Measurements from ENCODE around the gene QKI.
"Not testable (repeated sequence)": the region's sequence is repeated elsewhere in the genome, so short reads cannot be mapped to it uniquely, and the experiment has no call there.

QKI gene
- total RNA-seq = 178 to 710 (median 551) reads per million in 17 experiments

DNA sequence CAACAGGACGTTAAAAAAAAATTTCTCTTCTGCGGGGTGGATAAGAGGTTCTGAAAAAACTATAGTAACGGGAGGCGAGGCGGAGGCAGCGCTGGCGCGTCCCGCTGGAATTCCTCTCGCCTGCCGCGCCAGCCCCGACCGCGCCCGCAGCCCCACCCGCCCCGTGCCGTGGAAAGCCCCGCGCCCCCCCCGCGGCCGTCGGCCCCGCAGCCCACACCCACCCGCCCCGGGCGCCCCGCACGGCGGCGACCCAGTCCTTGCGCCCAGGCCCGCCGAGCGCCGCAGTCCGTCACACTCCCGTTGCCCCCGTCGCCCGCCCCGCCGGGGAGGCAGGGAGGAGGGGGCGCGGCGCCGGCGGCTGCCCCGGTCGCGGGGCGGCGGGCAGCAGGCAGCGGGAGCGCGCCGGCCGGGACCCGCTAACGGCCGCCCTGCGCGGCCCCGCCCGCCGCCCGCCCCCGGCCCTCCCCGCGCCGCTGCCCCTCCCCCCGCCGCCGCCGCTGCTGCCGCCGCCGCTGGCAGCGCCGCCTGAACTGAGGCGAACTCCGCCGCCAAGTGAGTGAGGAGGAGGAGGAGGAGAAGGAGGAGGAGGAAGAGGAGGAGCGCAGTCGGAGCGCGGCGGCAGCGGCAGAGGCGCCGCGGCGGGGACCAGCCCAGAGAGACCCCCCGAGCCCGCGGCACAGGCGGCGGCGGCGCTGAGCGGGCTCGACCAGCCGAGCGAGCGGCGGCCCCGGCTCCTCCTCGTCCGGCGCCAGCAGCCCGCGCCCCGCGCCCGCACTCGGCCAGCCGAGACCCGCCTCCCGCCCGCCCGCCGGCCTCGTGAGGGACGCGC lies at the start of gene QKI:
Gene QKI, plus strand, starts transcription at position 602 of the 829 bp plus-strand sequence. CDS start 476 bp downstream, outside the sequence.
- DNase-seq = peak; percentile 86 to 95 (median 92)

DNA sequence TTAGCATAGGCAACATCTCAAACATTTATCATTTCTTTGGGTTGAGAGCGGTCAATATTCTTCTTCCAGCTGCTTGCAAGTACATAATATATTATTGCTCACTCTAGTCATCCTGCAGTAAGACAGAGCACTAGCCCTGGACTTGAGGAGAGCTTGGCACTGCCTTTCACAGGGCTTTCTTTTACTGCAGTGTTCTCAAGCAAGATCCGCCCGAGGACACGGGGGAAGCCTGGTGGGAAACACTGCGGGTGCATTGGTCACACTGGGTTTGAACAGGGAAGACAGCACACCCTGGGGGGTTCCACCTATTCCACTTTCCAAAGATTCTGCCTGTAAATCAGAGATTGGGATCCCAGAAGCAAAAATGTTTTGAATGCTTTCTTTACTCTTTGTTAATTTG lies 48.2 kb upstream of the QKI start:
- DNase-seq = no peak

- DNase-seq = no peak
These were observed 46.9 kb upstream of the QKI start for GRCh38 chr6:163367497-163368183.

DNA sequence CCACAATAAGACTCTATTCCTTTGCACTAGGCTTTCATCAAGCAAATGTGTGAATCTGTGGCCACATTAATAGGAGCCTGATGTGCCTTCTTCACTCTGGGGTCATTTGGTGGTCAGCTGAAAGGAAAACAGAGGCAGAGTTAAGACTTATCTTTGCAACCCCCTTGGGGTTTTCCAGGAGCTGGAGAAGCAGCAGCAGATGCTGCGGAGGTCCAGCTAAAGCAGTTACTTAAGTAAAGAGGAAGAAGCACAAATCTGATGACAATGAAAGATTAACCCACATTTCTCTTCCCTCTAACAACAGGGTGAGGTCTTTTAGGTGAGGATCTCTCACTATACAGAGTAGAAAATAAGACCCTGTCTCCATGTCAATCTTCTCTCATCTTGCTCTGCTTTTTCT lies 45.4 kb upstream of the QKI start:
- DNase-seq = peak; percentile 52 to 72 (median 64)

DNA sequence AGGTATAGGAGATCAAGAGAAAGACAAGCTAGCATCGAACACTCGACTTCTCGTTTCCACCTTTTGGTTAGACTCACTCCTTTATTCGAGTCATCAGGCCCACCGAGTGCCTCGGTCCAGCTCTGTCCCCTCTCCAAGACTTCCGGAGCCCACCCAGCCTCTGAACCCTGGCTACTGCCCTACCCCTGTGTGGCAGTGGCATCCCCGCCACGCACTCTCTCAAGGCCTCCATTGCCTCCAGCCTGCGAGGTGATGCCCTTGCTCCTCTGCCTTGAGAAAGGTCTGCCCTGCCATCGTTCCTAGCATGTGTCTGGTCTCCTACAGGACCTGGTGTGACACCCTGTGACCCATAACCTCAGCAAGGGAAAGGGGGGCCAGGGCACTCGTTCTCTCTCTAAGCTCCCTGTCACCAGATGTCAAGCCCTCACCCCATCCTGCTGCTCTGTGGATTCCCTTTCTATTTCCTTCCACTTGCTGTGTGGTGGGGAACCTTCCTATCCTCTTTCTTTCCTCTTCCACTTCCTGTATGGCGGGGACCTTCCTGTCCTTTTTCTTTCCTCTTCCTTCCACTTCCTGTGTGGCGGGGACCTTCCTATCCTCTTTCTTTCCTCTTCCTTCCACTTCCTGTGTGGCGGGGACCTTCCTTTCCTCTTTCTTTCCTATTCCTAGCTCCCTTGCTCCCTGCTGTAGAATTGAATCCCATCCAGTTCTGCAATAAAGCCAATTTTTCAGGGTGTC lies 44.7 kb upstream of the QKI start:
- DNase-seq = no peak

GRCh38 chr6:163370464-163371117 lies 43.9 kb upstream of the QKI start:
- peak in 1 of 4 experiments; percentile 36 for DNase-seq

GRCh38 chr6:163371129-163371528 lies 43.4 kb upstream of the QKI start:
- no peak for DNase-seq

DNA sequence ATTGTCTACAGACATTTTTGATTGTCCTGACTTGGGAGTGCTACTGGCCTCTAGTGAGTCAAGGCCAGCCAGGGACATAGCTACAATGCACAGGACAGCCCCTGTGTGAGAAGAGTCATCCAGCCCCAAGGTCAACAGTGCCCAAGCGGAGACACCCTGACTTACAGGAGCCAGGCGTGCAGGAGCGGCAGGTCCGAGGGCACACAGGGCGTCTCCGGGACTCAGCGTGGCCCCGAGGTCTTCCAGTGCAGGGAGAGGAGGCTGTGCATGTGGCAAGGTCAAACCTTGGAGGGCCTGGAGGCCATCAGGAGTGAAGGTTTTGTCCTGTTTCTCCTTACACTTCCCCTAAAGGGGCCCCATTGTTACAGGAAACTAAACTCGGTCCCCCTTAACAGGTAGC lies 41.3 kb upstream of the QKI start:
- DNase-seq = no peak

GRCh38 chr6:163375361-163375760 lies 39.2 kb upstream of the QKI start:
- no peak for DNase-seq

DNA sequence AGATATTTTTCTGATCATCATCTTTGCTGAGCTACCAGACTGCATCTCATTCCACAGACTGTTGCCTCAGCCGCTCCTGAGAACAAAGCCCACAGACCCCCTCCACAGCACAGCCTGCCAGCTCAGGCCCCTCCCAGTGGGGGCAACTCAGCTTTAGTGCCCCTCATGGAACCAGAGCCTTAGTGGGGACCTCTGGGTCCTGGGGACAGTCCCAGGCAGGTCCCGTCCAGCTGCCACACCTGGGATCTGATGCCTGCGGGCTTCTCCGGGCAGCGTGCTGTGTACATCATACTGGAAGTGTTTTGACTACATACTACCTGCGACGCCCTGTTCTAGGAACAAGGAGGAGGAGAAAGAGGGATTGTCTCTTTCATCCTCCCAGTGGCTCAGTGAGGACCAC lies 38.3 kb upstream of the QKI start:
- no peak for DNase-seq

- DNase-seq = no peak
These were observed 37.0 kb upstream of the QKI start for GRCh38 chr6:163377561-163377960.

- no peak for DNase-seq
These were observed 34.3 kb upstream of the QKI start for GRCh38 chr6:163380216-163380615.

DNA sequence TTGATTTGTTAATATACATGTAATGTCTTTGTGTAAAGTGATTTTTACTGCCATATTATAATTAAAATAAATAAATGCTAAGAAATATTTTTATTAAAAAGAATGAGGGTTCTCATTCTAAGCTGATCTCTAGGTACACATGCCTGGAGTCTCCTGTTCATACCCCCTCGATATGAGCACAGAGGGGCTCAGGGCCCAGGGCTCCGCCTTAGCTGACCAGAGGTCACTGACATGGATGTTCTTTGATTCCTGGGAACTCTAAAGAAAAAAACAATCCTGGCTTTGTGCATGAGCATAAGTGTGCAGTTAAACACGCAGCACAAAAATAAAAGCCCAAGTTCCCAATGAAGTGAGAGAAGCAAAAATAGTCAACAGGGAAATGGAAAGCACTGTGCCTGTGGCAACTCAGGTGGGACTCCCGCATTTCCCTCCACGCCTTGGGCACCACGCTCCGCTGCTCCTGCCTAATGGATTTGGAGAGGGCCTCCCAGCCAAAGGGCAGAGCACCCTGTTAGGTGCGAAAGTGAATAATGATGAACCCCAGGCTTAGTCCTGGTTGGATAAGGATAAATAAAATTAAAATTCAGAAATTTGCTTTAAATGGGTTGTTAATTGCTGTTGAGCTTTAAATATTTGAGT lies 33.3 kb upstream of the QKI start:
- DNase-seq = no peak

- not testable (repeated sequence) for DNase-seq
These were observed 31.1 kb upstream of the QKI start for GRCh38 chr6:163383396-163383795.

GRCh38 chr6:163383912-163384311 lies 30.6 kb upstream of the QKI start:
- no peak for DNase-seq

DNA sequence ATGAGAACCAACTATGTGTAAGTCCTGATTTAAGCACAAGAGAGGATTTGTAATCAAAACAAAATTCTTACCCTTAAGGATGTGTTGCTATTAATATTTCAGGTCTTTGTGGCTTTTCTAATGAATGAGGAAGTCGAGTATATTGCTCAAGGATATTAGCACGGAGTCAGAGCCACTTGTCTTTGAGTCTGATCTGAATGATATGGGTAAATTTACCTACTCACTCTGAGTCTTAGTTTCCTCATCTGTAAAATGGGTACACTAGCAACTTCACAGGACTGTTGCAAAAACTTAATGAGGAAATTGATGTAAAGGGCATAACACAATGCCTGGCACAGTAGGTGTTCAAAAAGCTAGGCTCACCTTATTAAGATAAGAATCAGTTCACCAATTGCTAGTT lies 30.0 kb upstream of the QKI start:
- peak in 2 of 4 experiments; percentile 66 to 70 for DNase-seq

- DNase-seq = not testable (repeated sequence)
These were observed 29.0 kb upstream of the QKI start for GRCh38 chr6:163385503-163385902.

DNA sequence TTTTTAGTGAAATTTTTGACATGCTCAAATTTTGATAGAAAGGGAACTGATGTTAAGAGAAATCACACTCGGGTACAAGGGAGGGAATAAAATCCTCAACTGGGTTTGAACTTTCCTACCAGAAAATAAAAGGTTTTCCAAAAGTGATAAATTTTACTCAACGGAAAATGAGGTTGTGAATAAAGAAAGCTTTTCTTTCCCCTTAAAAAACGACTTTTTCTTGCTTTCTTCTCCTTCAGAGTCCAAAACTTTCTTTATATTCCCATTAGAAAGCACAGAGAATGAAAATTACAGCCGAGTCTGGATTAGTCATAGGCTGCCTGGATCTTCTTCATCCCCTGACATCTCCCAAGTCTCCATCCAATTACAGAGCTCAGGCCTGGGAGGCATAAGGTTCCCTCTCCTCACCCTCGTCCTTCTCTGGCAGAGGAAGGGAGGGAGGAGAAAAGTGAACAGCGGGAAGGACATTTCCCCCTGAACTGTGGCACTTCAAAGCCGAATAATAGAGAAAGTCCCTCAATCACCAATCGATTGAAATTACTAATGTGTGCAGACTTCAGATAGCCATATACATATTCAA lies 28.1 kb upstream of the QKI start:
- DNase-seq = no peak

DNA sequence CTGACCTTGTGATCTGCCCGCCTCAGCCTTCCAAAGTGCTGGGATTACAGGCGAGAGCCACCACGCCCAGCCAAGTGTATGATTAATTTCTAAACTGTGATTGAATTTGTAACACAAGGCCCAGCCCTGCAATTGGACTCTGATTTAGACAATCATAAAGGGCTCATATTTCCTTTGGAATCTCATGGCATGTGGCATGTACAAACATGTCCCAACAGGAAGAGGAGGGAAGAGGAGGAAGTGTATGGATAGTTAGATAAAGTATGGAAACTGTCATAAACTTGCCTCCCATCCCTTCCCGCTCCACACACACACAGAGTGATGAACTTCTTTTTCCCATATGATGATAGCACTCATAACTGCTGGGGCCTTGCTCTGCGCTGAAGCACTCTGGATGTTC lies 27.2 kb upstream of the QKI start:
- no peak for DNase-seq

DNA sequence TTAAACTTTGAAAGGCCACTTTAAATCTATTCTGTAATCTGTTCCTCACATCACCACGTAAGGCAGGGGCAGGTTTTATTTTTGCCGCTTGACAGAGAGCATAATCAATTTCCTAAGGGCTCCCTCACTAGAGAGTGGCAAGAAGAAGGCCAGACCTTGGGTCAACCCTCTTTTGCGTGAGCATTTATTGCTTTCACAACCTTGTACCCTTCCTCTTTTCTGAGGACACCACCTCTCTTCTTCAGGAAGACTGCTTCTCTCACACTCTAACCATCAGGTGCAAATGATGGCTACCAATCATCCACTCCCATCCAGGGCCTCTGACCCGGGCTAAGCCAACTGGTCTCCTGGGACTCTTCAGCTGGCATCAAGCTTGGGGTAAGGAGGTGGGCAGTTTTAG lies 25.2 kb upstream of the QKI start:
- peak in 1 of 4 experiments; percentile 35 for DNase-seq

DNA sequence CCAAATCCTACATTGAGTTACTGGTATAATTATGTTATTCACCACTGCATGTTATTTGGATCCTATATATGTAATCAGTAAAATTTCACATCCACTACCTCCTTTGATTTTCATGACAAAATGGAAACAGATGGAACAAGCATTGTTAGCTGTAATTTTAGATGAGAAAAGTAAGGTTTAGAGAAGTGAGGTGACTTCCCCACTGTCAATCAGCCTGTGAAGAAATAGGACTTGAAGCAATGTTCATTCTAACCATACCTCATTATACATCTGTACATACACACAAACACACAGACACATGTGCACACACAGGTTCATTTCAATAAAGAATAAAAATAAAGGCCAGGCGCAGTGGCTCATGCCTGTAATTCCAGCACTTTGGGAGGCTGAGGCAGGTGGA lies 23.7 kb upstream of the QKI start:
- DNase-seq = peak in 2 of 4 experiments; percentile 41 to 44

- DNase-seq = no peak
These were observed 22.5 kb upstream of the QKI start for GRCh38 chr6:163391985-163392384.

All from suppressor macrophage (primary cell).